Measurements from ENCODE around the gene MCU. TPM values are rescaled to one million over a fixed set of nuclear protein-coding genes. Genes with fewer than 3 reads are reported as not detected.

Gene MCU
- total RNA-seq, 4 donors from 2014 or later: 13.2 to 29.8 (median 16.3) TPM

- no peak for TF ChIP-seq CTCF (IDR thresholded peaks at IDR 0.05)
- ATAC-seq (ENCODE audit: low FRiP score) (no peak), DNase-seq (ENCODE audit: low spot score) (no peak)
Observed at GRCh38 chr10:72712136-72712535, 20.2 kb downstream of the MCU start.

- DNase-seq (ENCODE audit: low spot score): no peak
- no peak for TF ChIP-seq CTCF (IDR thresholded peaks at IDR 0.05)
- no peak for ATAC-seq (ENCODE audit: low FRiP score)
Observed at GRCh38 chr10:72719941-72720592, 28.1 kb downstream of the MCU start.

GRCh38 chr10:72720814-72721660 lies 29.1 kb downstream of the MCU start:
- no peak for TF ChIP-seq CTCF (IDR thresholded peaks at IDR 0.05)
- DNase-seq (ENCODE audit: low spot score) (no peak), ATAC-seq (ENCODE audit: low FRiP score) (no peak)

- DNase-seq (ENCODE audit: low spot score) (no peak), ATAC-seq (ENCODE audit: low FRiP score) (no peak)
- no peak for TF ChIP-seq CTCF (IDR thresholded peaks at IDR 0.05)
Observed at GRCh38 chr10:72727130-72727529, 35.2 kb downstream of the MCU start.

- TF ChIP-seq CTCF (IDR thresholded peaks at IDR 0.05): no peak
- ATAC-seq (ENCODE audit: low FRiP score) (no peak), DNase-seq (ENCODE audit: low spot score) (no peak)
Observed at GRCh38 chr10:72728462-72728861, 36.5 kb downstream of the MCU start.

- ATAC-seq (ENCODE audit: low FRiP score) (no peak), DNase-seq (ENCODE audit: low spot score) (no peak)
- no peak for TF ChIP-seq CTCF (IDR thresholded peaks at IDR 0.05)
Observed at GRCh38 chr10:72729528-72729927, 37.6 kb downstream of the MCU start.

GRCh38 chr10:72730479-72730878 lies 38.5 kb downstream of the MCU start:
- ATAC-seq (ENCODE audit: low FRiP score): no peak
- no peak for DNase-seq (ENCODE audit: low spot score)
- no peak for TF ChIP-seq CTCF (IDR thresholded peaks at IDR 0.05)
